MM.1S (cell line): Measurements from ENCODE around the gene ZNF804A.

Experiments
- CTCF ChIP-seq: fragments of 300-600 bp; sonication (generic); IDR thresholded peaks from 2 replicates; pipeline ENCODE4 v1.5.1; 2016; ENCODE audit warnings: antibody characterized with exemption, low read length, mixed read lengths
- EZH2phosphoT487 ChIP-seq: fragments of 300-600 bp; sonication (generic); IDR thresholded peaks from 2 replicates; pipeline ENCODE4 v1.6.1; 2018; ENCODE audit warnings: antibody characterized with exemption, low read length

- TF ChIP-seq CTCF (no peak), EZH2phosphoT487 (no peak)
These were observed 9.1 kb upstream of the ZNF804A start for GRCh38 chr2:184589261-184589660.
